Panc1 (cell line): Measurements from ENCODE around the gene KRT13. TPM values are rescaled to one million over a fixed set of nuclear protein-coding genes. Genes with fewer than 3 reads are reported as not detected.

Experiments used
- ATAC-seq: fragments of 200-7000 bp; cut with Tn5 transposase; 2 replicates; pipeline ENCODE4 v1.9.1; 2020; ENCODE audit warnings: mild to moderate bottlenecking, moderate library complexity
- BruUV-seq: library from RNA; stranded (reverse); fragments of 400-500 nt; replicated peaks from 2 replicates; lab custom pipeline; 2021; lab: Mats Ljungman, UMichigan
- CTCF ChIA-PET: fragments of 300-600 bp; sonication (Branson Sonifier 250); formaldehyde crosslinking; loops from one replicate; lab custom pipeline; 2022; ENCODE audit warnings: antibody characterized with exemption; lab: Charles Lee
- POLR2A ChIA-PET: fragments of 300-600 bp; sonication (Branson Sonifier 250); formaldehyde crosslinking; loops from one replicate; lab custom pipeline; 2022; ENCODE audit warnings: antibody characterized with exemption; lab: Charles Lee
- DNase-seq: peaks from one replicate; pipeline ENCODE4 v3.0.0-alpha.2; 2010; ENCODE audit warnings: low read depth, low spot score
- H3K27ac ChIP-seq: 2 replicates; pipeline ENCODE4 v1.5.1; 2011; ENCODE audit warnings: mild to moderate bottlenecking, low read length, inconsistent platforms
- H3K27me3 ChIP-seq: fragments of 200-500 bp; sonication (Bioruptor generic); 2 replicates; pipeline ENCODE4 v1.6.0; 2014; ENCODE audit warnings: low read length, inconsistent platforms; ENCODE audit not compliant: control insufficient read depth, insufficient read depth
- H3K36me3 ChIP-seq: fragments of 200-500 bp; sonication (Bioruptor generic); 2 replicates; pipeline ENCODE4 v1.5.1; 2014; ENCODE audit warnings: inconsistent platforms, mild to moderate bottlenecking, low read length, moderate library complexity; ENCODE audit not compliant: control insufficient read depth, insufficient read depth
- H3K4me1 ChIP-seq: 2 replicates; pipeline ENCODE4 v1.5.1; 2011; ENCODE audit warnings: inconsistent platforms, mild to moderate bottlenecking, low read length, moderate library complexity; ENCODE audit not compliant: control insufficient read depth, insufficient read depth
- H3K4me3 ChIP-seq, 2 experiments: 2 replicates each; pipeline ENCODE4 v1.5.1; 2011 to 2012; ENCODE audit warnings: low read depth in 2 of 2, low read length in 2 of 2, mild to moderate bottlenecking in 2 of 2, inconsistent platforms in 1 of 2, moderate library complexity in 1 of 2
- H3K9me3 ChIP-seq: fragments of 200-500 bp; sonication (Bioruptor generic); 2 replicates; pipeline ENCODE4 v1.5.1; 2014; ENCODE audit warnings: low read depth, mild to moderate bottlenecking, inconsistent platforms, low read length, moderate library complexity; ENCODE audit not compliant: control insufficient read depth, insufficient read depth
- CTCF ChIP-seq: fragments of 450-650 bp; IDR thresholded peaks from 2 replicates; pipeline ENCODE4 v1.5.1; 2017; ENCODE audit warnings: mild to moderate bottlenecking
- POLR2AphosphoS5 ChIP-seq: IDR thresholded peaks from 2 replicates; pipeline ENCODE4 v1.6.1; 2012; ENCODE audit warnings: mild to moderate bottlenecking, low read depth, low read length, moderate library complexity
- REST ChIP-seq, 2 experiments: IDR thresholded peaks; 2 replicates each; pipeline ENCODE4 v1.6.1; 2011 to 2012; ENCODE audit warnings: low read depth in 2 of 2, control low read depth in 1 of 2, low read length in 1 of 2, mild to moderate bottlenecking in 1 of 2, moderate library complexity in 1 of 2; ENCODE audit not compliant: insufficient read depth in 1 of 2
- SIN3A ChIP-seq: IDR thresholded peaks from 2 replicates; pipeline ENCODE4 v1.6.1; 2012; ENCODE audit warnings: low read depth, mild to moderate bottlenecking, low read length, moderate library complexity, borderline replicate concordance; ENCODE audit not compliant: insufficient read depth
- TCF7L2 ChIP-seq: IDR thresholded peaks from 2 replicates; pipeline ENCODE4 v1.6.1; 2011; ENCODE audit warnings: mild to moderate bottlenecking, low read depth, low read length, inconsistent platforms
- in situ Hi-C: cut with HindIII; loops from 2 replicates; pipeline ENCODE4 v1.10.0; 2016; ENCODE audit warnings: low sequenced_read_pairs, low pct_unique_long_range_greater_than_20kb
- intact Hi-C: fragments of 100-400 bp; cut with micrococcal nuclease; formaldehyde crosslinking; loops from one replicate; pipeline ENCODE4 v1.10.0; 2022; ENCODE audit not compliant: unreplicated experiment
- total RNA-seq: library from RNA; stranded (reverse); gene quantifications from one replicate; pipeline ENCODE4 v1.2.1, GENCODE V29; 2021; ENCODE audit not compliant: unreplicated experiment

Gene KRT13
- total RNA-seq, 1 experiment from 2014 or later: 0.36 TPM

- Histone ChIP-seq H3K9me3 (no peaks in the 10 kb centered on the region), H3K27ac (peak overlapping the region; percentile 19; the same call in 1 of the 2 replicates), H3K4me3 (no peak overlapping the region), H3K36me3 (no peaks in the 10 kb centered on the region), H3K4me1 (peaks cover 24% of the 10 kb centered on the region), H3K27me3 (no peaks in the 10 kb centered on the region)
- DNase-seq (no peak), ATAC-seq (no peak)
- ChIA-PET CTCF (interaction anchor here (0.7 kb wide), 1 partner anchor 1312 kb away, joined by 3 read pairs; no protein-coding TSS in a partner anchor), POLR2A (no interaction called here)
- in situ Hi-C loops: no loop called here
- no TSS peak for BruUV-seq
- TF ChIP-seq TCF7L2 (no peak), POLR2AphosphoS5 (no peak), SIN3A (no peak), REST (IDR thresholded peaks at IDR 0.05; ENCODE audit: insufficient read depth in 1 of 2, low read depth in 2 of 2, low read length in 1 of 2) (no peak), CTCF (no peak)
- intact Hi-C loops: no loop called here
Measured at GRCh38 chr17:41503202-41503601, 2.2 kb downstream of the KRT13 start.

GRCh38 chr17:41500131-41500911 lies 5.1 kb downstream of the KRT13 start:
- Histone ChIP-seq H3K4me3 (no peak overlapping the region), H3K9me3 (no peaks in the 10 kb centered on the region), H3K4me1 (peaks cover 31% of the 10 kb centered on the region), H3K27ac (peak overlapping the region; percentile 29; the same call in 1 of the 2 replicates), H3K36me3 (no peaks in the 10 kb centered on the region), H3K27me3 (no peaks in the 10 kb centered on the region)
- ChIA-PET POLR2A (no interaction called here), CTCF (interaction anchor here (0.6 to 1.4 kb wide), 2 partner anchors 37 to 148 kb away, joined by 3 to 8 read pairs; no protein-coding TSS in a partner anchor)
- TF ChIP-seq CTCF: no peak
- TF ChIP-seq SIN3A: no peak
- TF ChIP-seq TCF7L2: no peak
- no peak for TF ChIP-seq POLR2AphosphoS5
- TF ChIP-seq REST (IDR thresholded peaks at IDR 0.05; ENCODE audit: insufficient read depth in 1 of 2, low read depth in 2 of 2, low read length in 1 of 2): no peak
- DNase-seq: no peak
- intact Hi-C loops: no loop called here
- in situ Hi-C loops: no loop called here
- no TSS peak for BruUV-seq
- 0 out of 2 replicates have a peak, but pooled peaks have one; percentile 7 for ATAC-seq
